HS-27A (cell line): Measurements from ENCODE around the gene NKAIN2.
"Not testable (repeated sequence)": the region's sequence is repeated elsewhere in the genome, so short reads cannot be mapped to it uniquely, and the experiment has no call there.

Source experiments
- DNase-seq: peaks from one replicate; pipeline ENCODE4 v3.0.0-alpha.2; 2012; ENCODE audit warnings: low read depth, missing footprints

NKAIN2 gene

GRCh38 chr6:124683507-124683906, 879.8 kb downstream of the NKAIN2 start:
- DNase-seq: no peak

GRCh38 chr6:124684621-124685020, 881.0 kb downstream of the NKAIN2 start:
- DNase-seq: no peak

GRCh38 chr6:124688369-124688768, 884.7 kb downstream of the NKAIN2 start:
- DNase-seq: no peak

- DNase-seq: no peak
These were observed 890.6 kb downstream of the NKAIN2 start for GRCh38 chr6:124694139-124694705.

- DNase-seq: no peak
These were observed 895.4 kb downstream of the NKAIN2 start for GRCh38 chr6:124699038-124699437.

- no peak for DNase-seq
These were observed 899.9 kb downstream of the NKAIN2 start for GRCh38 chr6:124703541-124703940.

GRCh38 chr6:124712532-124712931, 908.9 kb downstream of the NKAIN2 start:
- DNase-seq: not testable (repeated sequence)

GRCh38 chr6:124714728-124715127, 911.1 kb downstream of the NKAIN2 start:
- no peak for DNase-seq

GRCh38 chr6:124719913-124720312, 916.2 kb downstream of the NKAIN2 start:
- DNase-seq: no peak

- DNase-seq: no peak
These were observed 917.7 kb downstream of the NKAIN2 start for GRCh38 chr6:124721331-124721730.

GRCh38 chr6:124722141-124722878, 918.6 kb downstream of the NKAIN2 start:
- no peak for DNase-seq

GRCh38 chr6:124723671-124724070, 920.0 kb downstream of the NKAIN2 start:
- DNase-seq: no peak

GRCh38 chr6:124737804-124738203, 934.1 kb downstream of the NKAIN2 start:
- not testable (repeated sequence) for DNase-seq

GRCh38 chr6:124738482-124738881, 934.8 kb downstream of the NKAIN2 start:
- no peak for DNase-seq

GRCh38 chr6:124741341-124741740, 937.7 kb downstream of the NKAIN2 start:
- no peak for DNase-seq

GRCh38 chr6:124742971-124743370, 939.3 kb downstream of the NKAIN2 start:
- no peak for DNase-seq

- DNase-seq: no peak
These were observed 939.8 kb downstream of the NKAIN2 start for GRCh38 chr6:124743420-124743819.

- no peak for DNase-seq
These were observed 943.7 kb downstream of the NKAIN2 start for GRCh38 chr6:124747349-124747748.

- no peak for DNase-seq
These were observed 945.1 kb downstream of the NKAIN2 start for GRCh38 chr6:124748778-124749177.

- DNase-seq: no peak
These were observed 949.3 kb downstream of the NKAIN2 start for GRCh38 chr6:124753001-124753400.

- no peak for DNase-seq
These were observed 950.0 kb downstream of the NKAIN2 start for GRCh38 chr6:124753562-124754105.

GRCh38 chr6:124755321-124755720, 951.7 kb downstream of the NKAIN2 start:
- no peak for DNase-seq

- DNase-seq: no peak
These were observed 953.9 kb downstream of the NKAIN2 start for GRCh38 chr6:124757560-124757959.

- no peak for DNase-seq
These were observed 955.0 kb downstream of the NKAIN2 start for GRCh38 chr6:124758663-124759062.
